AG09319 (cell line): Measurements from ENCODE around the gene USO1.

Experiments
- DNase-seq: peaks from one replicate; pipeline ENCODE4 v3.0.0-alpha.2; 2010; ENCODE audit warnings: low read depth; ENCODE audit errors: extremely low read depth
- CTCF ChIP-seq: IDR thresholded peaks from 2 replicates; pipeline ENCODE4 v1.5.1; 2011; ENCODE audit warnings: low read depth, mild to moderate bottlenecking, inconsistent platforms, low read length, moderate library complexity

Gene USO1

GRCh38 chr4:75830906-75831305, 106.5 kb downstream of the USO1 start:
- no peak for TF ChIP-seq CTCF
- DNase-seq = no peak

GRCh38 chr4:75831856-75832405, 107.6 kb downstream of the USO1 start:
- DNase-seq = no peak
- TF ChIP-seq CTCF = no peak

- DNase-seq = no peak
- TF ChIP-seq CTCF = no peak
Measured at GRCh38 chr4:75834095-75834771, 109.9 kb downstream of the USO1 start.

- TF ChIP-seq CTCF = no peak
- no peak for DNase-seq
Measured at GRCh38 chr4:75834772-75835154, 110.4 kb downstream of the USO1 start.

- no peak for DNase-seq
- TF ChIP-seq CTCF = no peak
Measured at GRCh38 chr4:75841641-75842520, 117.5 kb downstream of the USO1 start.

- no peak for TF ChIP-seq CTCF
- DNase-seq = no peak
Measured at GRCh38 chr4:75843596-75843995, 119.2 kb downstream of the USO1 start.

- no peak for TF ChIP-seq CTCF
- peak; percentile 70 for DNase-seq
Measured at GRCh38 chr4:75844151-75844662, 119.8 kb downstream of the USO1 start.
